OCI-LY7 (cell line): ENCODE data around the gene SEMA7A. TPM values are rescaled to one million over a fixed set of nuclear protein-coding genes. Genes with fewer than 3 reads are reported as not detected.

Source experiments
- BruUV-seq: library from RNA; stranded (reverse); fragments of 400-500 nt; replicated peaks from 2 replicates; lab custom pipeline; 2021; lab: Mats Ljungman, UMichigan
- CTCF ChIA-PET: fragments of 300-600 bp; sonication (Branson Sonifier 250); formaldehyde crosslinking; loops from one replicate; lab custom pipeline; 2022; ENCODE audit warnings: antibody characterized with exemption; ENCODE audit not compliant: unreplicated experiment; lab: Charles Lee
- POLR2A ChIA-PET: fragments of 300-600 bp; sonication (Branson Sonifier 250); formaldehyde crosslinking; loops from one replicate; lab custom pipeline; 2022; ENCODE audit warnings: antibody characterized with exemption; lab: Charles Lee
- DNase-seq: peaks from one replicate; pipeline ENCODE4 v3.0.0-alpha.2; 2015; ENCODE audit warnings: low spot score
- H2AFZ ChIP-seq: fragments of 200-600 bp; sonication (generic), shearing (Covaris generic); 2 replicates; pipeline ENCODE4 v1.6.1; 2014; ENCODE audit warnings: mild to moderate bottlenecking, antibody characterized with exemption, low read length, moderate library complexity
- H3K27ac ChIP-seq: fragments of 200-600 bp; sonication (generic); 2 replicates; pipeline ENCODE4 v1.5.1; 2014; ENCODE audit warnings: mixed run types, low read depth, mild to moderate bottlenecking, moderate library complexity, low read length, inconsistent platforms; ENCODE audit not compliant: poor library complexity, severe bottlenecking
- H3K36me3 ChIP-seq: fragments of 200-600 bp; sonication (generic); 2 replicates; pipeline ENCODE4 v1.6.1; 2014; ENCODE audit warnings: mild to moderate bottlenecking, antibody characterized with exemption, low read length, moderate library complexity, mixed read lengths; ENCODE audit not compliant: insufficient read depth
- H3K4me1 ChIP-seq: fragments of 200-600 bp; sonication (generic); 2 replicates; pipeline ENCODE4 v1.5.1; 2014; ENCODE audit warnings: mild to moderate bottlenecking, low read length; ENCODE audit not compliant: insufficient read depth, poor library complexity, severe bottlenecking
- H3K4me2 ChIP-seq: fragments of 200-600 bp; sonication (generic); 2 replicates; pipeline ENCODE4 v1.6.1; 2014; ENCODE audit warnings: mild to moderate bottlenecking, low read length
- H3K4me3 ChIP-seq: fragments of 200-600 bp; sonication (generic); 2 replicates; pipeline ENCODE4 v1.5.1; 2014; ENCODE audit warnings: mild to moderate bottlenecking, low read depth, low read length; ENCODE audit not compliant: poor library complexity, severe bottlenecking
- H3K79me2 ChIP-seq: fragments of 200-600 bp; sonication (generic); 2 replicates; pipeline ENCODE4 v1.6.1; 2016; ENCODE audit warnings: low read depth, mild to moderate bottlenecking, low read length, moderate library complexity, mixed read lengths; ENCODE audit not compliant: insufficient read depth
- H3K9me2 ChIP-seq: fragments of 200-600 bp; sonication (generic); 2 replicates; pipeline ENCODE4 v1.6.1; 2016; ENCODE audit warnings: mild to moderate bottlenecking, low read length, mixed read lengths; ENCODE audit not compliant: insufficient read depth
- H3K9me3 ChIP-seq: fragments of 200-600 bp; sonication (generic); 2 replicates; pipeline ENCODE4 v1.6.1; 2014; ENCODE audit warnings: mild to moderate bottlenecking, mixed run types, low read length, mixed read lengths
- H4K20me1 ChIP-seq: fragments of 200-600 bp; sonication (generic); 2 replicates; pipeline ENCODE4 v1.6.1; 2014; ENCODE audit warnings: mild to moderate bottlenecking, antibody characterized with exemption, low read length, moderate library complexity, mixed read lengths; ENCODE audit not compliant: insufficient read depth
- CTCF ChIP-seq: fragments of 200-600 bp; sonication (generic); conservative IDR thresholded peaks from 2 replicates; pipeline ENCODE4 v1.5.1; 2014; ENCODE audit warnings: mild to moderate bottlenecking, antibody characterized with exemption, low read length, moderate library complexity, mixed read lengths
- EZH2phosphoT487 ChIP-seq: fragments of 200-600 bp; sonication (generic); IDR thresholded peaks from 2 replicates; pipeline ENCODE4 v1.6.1; 2018; ENCODE audit warnings: low read depth, borderline replicate concordance, mild to moderate bottlenecking, mixed run types, antibody characterized with exemption, low read length, moderate library complexity, mixed read lengths
- intact Hi-C: fragments of 100-400 bp; cut with micrococcal nuclease; formaldehyde crosslinking; loops from one replicate; pipeline ENCODE4 v1.10.0; 2022; ENCODE audit not compliant: unreplicated experiment
- total RNA-seq, 2 experiments: library from RNA; depleted of rRNA in 1 of 2; stranded (reverse); fragments of >200 nt in 1 of 2; shearing (Covaris generic) in 1 of 2; gene quantifications; 2 replicates each; pipeline ENCODE4 v1.2.3, GENCODE V29; 2014 to 2022

The SEMA7A gene
- total RNA-seq, 2 experiments from 2014 or later = 0.06 to 1.0 TPM

GRCh38 chr15:74443100-74443909, 9.5 kb upstream of the SEMA7A start:
- TF ChIP-seq CTCF = no peak
- no peak for TF ChIP-seq EZH2phosphoT487
- POLR2A ChIA-PET = no interaction called here
- intact Hi-C loops = no loop called here
- Histone ChIP-seq H3K9me3 (no peaks in the 10 kb centered on the region), H3K36me3 (peaks cover 14% of the 10 kb centered on the region; the same call in 1 of the 2 replicates), H3K4me2 (no peak overlapping the region), H3K4me1 (no peaks in the 10 kb centered on the region), H3K4me3 (no peak overlapping the region), H2AFZ (no peak overlapping the region), H3K9me2 (no peaks in the 10 kb centered on the region), H3K27ac (no peak overlapping the region), H3K79me2 (no peaks in the 10 kb centered on the region), H4K20me1 (no peaks in the 10 kb centered on the region)
- CTCF ChIA-PET = no interaction called here
- BruUV-seq = no TSS peak
- DNase-seq = no peak

GRCh38 chr15:74442604-74443003, 8.8 kb upstream of the SEMA7A start:
- POLR2A ChIA-PET = interaction anchor here (2.0 kb wide), 1 partner anchor 58 kb away, joined by 7 read pairs; no protein-coding TSS in a partner anchor
- H3K4me2 ChIP-seq = no peak overlapping the region

More at GRCh38 chr15:74442604-74443003, 8.8 kb upstream of the SEMA7A start:
- TF ChIP-seq CTCF (no peak), EZH2phosphoT487 (no peak)
- H4K20me1 ChIP-seq = no peaks in the 10 kb centered on the region
- intact Hi-C loops = no loop called here
- no peak for DNase-seq
- no TSS peak for BruUV-seq
- CTCF ChIA-PET = no interaction called here
- H3K9me3 ChIP-seq = no peaks in the 10 kb centered on the region
- no peak overlapping the region for H3K4me3 ChIP-seq
- no peaks in the 10 kb centered on the region for H3K79me2 ChIP-seq
- no peak overlapping the region for H2AFZ ChIP-seq
- no peaks in the 10 kb centered on the region for H3K4me1 ChIP-seq
- no peaks in the 10 kb centered on the region for H3K9me2 ChIP-seq
- H3K27ac ChIP-seq = no peak overlapping the region
- H3K36me3 ChIP-seq = peaks cover 8% of the 10 kb centered on the region; the same call in 1 of the 2 replicates
